NCI-H2196 (cell line): ENCODE data around the gene ARRDC5.
"Not testable (repeated sequence)": the region's sequence is repeated elsewhere in the genome, so short reads cannot be mapped to it uniquely, and the experiment has no call there.

Experiments used
- DNase-seq: peaks from one replicate; lab custom pipeline; 2025; ENCODE audit not compliant: unreplicated experiment; lab: John Stamatoyannopoulos, UW

The ARRDC5 gene

DNA sequence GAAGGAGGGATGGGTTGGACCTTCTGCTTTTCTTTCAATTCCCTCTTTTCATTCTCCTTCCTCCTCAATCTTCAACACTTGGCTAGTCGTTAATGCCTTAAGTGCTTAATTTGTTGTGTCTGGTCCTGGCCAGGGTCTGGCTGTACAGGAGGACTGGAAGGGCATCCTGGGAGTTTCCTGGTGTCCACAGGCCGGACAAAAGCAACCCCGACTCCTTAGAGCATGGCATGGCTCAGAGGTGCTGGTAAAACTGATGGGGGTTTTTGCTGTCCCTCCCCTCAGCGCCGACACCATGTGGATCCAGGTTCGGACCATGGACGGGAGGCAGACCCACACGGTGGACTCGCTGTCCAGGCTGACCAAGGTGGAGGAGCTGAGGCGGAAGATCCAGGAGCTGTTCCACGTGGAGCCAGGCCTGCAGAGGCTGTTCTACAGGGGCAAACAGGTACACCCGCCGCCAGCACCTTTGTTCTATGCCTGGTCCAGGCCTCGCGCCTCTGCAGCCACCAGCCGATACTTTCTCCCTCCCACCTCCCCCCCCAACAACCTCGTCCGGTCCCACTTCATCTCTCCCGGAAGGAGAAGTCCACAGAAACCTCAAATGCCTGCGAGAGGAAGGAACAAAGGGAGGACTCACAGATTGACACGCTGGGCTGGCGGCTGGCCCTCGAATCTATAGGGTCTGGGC lies 8.0 kb upstream of the ARRDC5 start:
- no peak for DNase-seq

DNA sequence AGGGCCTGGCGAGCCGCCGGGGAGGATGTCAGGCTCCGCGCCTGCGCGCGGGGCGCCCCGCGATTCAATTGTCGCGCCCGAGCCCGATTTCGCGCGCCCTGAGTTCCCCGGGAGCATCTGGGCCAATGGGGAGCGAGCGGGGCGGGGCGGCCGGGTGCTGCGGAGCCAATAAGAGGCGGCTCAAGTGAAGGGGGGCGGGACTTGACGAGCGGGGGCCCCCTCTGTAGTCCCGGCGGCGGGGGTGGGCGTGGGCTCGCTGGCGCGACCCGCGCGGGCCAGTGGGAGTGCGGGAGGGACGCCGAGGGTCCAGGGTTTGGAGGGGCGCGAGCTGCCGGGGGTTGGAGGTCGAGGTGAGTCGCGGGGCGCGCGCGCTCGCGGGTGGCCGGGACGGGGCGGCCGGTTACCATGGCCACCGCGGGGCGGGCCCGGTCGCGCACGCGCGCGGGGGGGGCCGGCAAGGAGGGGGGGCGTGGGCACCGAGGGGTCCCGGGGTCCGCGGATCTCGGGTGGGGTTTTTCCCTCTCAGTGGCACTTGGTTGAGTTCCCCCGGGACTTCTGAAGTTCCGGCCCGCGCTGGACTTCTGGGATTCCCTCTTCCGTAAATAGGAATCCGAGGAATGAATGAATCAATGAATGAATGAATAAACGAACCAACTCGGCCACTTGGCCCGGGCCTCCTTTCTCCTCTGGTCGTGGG lies 7.3 kb upstream of the ARRDC5 start:
- peak; percentile 95 for DNase-seq

DNA sequence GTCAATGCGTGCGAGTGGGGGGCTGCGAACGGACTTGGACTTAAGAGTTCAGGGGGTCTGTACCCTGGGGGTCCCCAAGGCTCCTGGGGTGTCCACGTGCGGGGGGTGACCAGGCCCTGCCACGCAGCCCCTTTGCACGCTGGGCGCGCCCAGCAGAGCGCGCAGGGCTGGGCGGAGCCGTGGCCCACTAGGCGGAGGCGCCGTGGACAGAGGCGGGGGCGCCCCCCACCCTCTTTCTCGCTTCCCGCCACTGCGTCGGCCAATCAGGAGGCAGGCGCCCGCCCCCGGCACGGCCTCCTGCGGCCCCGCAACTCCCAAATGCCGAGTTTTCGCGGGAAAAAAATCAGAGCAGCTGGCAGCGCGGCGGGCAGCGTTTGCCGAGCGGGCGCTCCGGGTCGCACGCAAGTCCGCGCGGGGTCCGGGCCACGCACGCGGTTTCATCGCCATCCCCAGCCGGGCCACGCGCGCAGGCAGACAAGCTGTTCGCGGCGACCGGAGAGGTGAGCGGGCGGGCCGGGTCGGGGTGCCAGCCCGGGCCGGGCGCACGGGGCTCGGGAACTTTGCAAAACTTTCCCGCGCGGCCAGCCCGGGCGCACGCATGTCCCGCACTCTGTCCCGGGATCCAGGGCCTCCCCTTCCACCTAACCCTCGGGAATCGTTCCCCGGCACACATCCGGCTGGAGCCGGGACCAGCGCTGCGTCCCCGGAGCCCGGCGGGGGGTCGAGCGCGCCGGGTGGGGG lies 6.6 kb upstream of the ARRDC5 start, which contains the start of gene UHRF1:
Gene UHRF1 (plus strand): TSS at position 346 of the 741 bp plus-strand sequence. CDS start 1,385 bp downstream, outside the sequence.
- DNase-seq = peak; percentile 84

DNA sequence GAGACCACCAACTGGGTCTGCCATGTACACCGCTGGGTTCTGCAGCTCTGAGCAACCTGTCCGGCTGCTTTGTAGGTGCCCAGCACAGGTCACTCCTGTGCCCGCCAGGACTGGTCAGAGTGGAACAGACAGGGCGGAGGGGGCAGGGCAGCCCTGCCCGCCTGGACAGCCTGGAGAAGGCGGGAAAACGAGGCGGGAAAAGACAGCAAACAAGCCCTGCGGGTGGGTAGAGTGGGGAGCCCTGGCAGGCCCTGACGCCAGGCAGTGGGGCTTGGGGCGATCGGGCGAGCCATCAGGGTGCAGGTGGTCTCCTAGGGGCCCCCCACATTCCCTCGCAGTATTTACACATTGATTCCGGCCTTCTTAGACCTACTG lies 6.1 kb upstream of the ARRDC5 start:
- no peak for DNase-seq

DNA sequence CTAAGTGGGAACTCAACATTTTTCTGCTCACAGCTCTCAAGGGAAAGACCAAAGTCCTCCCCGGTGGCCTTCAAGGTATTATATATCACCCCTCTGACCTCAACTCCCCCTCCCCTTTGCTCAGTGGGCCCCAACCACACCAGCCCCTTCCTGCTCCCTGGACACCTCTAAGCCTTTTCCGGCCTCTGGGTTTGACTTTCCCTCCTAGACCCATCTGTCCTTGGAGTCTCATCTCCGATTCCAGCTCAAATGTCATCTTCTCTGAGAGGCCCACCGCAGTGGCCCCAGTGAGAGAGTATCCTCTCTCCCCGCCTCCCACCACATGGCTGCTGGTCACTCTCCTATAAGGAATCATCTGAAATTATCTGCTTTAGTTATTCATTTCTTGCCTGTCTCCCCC lies 5.7 kb upstream of the ARRDC5 start:
- DNase-seq = no peak

DNA sequence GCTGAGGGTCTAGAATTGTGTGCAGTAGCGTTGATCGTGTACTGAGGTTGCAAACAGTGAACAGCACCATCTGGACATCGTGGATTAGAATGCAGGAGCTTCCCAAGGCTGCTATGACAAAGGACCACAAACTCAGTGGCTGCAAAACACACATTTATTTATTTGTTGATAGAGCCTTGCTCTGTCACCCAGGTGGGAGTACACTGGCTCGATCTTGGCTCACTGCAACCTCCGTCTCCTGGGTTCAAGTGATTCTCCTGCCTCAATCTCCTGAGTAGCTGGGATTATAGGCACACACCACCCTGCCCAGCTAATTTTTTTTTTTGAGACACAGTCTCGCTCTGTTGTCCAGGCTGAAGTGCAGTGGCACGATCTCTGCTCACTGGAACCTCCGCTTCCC lies 4.3 kb upstream of the ARRDC5 start:
- no peak for DNase-seq

DNA sequence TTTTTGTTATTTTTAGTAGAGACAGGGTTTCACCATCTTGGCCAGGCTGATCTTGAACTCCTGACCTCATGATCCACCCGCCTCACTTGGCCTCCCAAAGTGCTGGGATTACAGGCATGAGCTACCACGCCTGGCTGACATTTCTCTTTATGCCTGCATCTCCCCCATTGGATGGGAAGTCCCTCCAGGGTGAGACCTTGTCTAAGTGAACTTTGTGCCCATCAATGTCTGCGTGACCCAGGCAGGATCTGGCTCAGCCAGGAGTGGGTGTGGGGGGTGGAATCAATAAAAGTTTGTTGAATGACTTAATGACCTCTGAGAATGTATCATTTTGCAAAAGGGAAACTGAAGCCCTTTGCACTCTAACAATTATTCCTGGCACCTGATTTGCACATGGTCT lies 1.8 kb upstream of the ARRDC5 start:
- DNase-seq = no peak

DNA sequence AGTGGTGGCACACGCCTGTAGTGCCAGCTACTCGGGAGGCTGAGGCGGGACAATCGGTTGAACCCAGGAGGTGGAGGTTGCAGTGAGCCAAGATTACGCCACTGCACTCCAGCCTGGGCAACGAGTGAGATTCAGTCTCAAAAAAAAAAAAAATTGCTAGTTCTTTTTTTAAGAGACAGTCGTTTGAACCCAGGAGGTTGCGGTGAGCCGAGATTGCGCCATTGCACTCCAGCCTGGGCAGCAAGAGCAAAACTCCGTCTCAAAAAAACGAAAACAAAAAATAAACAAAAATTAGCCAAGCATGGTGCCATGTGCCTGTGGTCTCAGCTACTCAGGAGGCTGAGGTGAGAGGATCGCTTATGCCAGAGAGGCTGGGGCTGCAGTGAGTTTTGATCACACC lies 1.8 kb downstream of the ARRDC5 start:
- DNase-seq = not testable (repeated sequence)

DNA sequence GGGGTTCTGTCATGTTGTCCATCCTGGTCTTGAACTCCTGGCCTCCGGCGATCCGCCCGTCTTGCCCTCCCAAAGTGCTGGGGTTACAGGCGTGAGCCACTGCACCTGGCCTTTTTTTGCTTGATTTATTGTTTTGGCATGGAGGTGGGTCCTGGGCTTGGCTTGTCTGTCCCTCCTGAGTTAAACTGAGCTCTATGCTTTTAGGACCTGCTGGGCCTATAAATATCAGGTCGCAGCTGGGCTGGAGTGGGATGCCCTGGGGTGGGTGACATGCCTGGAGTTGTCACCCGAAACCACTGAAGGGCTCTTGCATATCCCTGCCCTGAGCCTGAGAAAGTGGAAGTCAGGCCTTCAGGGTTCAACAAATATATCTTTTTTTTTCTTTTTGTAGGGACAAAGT lies 5.5 kb downstream of the ARRDC5 start:
- DNase-seq = no peak

DNA sequence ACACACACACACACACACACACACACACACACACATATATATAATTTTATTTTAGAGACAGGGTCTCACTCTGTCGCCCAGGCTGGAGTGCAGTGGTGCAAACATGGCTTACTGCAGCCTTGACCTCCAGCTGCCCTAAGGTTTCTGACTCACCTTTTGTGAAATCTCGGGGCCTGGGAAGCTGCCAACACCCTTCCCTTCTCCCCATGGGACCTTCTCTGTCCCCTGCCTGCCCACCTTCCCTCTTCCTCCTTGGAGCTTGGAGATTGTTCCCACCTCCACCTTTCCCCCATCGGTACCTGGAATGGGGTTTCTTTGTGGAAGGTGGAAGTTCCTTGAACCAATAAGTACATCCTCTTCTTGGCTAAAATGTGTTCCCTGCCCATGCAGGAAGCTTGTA lies 6.3 kb downstream of the ARRDC5 start:
- no peak for DNase-seq

DNA sequence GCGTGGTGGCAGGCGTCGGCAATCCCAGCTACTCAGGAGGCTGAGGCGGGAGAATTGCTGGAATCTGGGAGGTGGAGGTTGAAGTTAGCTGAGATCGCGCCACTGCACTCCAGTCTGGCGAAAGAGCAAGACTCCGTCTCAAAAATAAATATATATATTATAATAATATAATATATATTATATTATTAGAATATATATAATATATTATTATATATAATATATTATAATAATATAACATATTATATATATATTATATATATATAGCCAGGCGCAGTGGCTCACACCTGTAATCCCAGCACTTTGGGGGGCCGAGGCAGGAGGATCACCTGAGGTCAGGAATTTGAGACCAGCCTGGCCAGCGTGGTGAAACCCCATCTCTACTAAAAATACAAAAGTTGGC lies 9.7 kb downstream of the ARRDC5 start:
- DNase-seq = not testable (repeated sequence)

DNA sequence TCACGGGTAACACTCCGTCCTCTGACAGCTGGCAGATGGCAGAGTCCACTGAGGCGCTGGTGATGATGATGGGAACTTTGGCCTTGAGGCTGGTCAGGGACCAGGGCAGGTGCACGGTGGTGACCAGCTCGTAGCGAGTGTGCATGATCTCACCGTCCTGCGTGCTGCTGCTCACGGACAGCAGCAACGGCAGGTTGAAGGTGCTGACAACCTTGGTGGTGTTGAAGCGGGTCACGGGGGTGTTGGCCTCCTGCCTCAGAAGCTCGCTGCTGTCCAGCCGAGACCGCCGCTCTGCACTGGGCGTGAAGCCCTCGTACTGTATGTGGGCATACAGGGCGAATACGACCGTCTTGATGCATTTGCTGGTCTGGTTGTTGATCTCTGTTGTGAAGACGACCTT lies 11.6 kb downstream of the ARRDC5 start:
- DNase-seq = no peak

DNA sequence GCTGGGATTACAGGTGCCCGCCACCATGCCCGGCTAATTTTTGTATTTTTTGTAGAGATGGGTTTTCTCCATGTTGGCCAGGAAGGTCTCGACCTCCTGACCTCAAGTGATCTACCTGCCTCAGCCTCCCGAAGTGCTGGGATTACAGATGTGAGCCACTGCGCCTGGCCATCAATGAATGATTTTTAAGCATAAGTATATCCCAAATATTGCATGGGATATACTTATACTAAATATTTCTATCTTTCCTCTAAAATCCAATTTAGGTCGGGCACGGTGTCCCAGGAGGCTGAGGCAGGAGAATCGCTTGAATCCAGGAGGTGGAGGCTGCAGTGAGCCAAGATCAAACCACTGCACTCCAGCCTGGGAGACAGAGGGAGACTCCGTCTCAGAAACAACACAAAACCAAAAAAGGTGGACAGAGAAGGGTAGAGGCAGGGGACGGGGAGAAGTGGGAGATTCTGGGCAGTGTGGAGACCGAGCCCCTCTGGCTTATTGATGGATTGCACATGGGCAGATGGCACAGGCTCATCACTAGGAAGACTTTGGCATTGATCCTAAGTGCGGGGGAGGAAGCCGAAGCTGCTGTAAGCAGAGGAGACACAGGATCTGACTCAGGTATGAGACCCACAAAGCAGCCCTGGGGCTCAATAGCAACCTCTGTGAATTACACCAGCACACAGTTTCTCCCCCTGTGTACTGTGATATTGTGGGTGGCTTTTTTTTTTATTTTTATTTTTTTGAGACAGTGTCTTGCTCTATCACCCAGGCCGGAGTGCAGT lies 13.5 kb downstream of the ARRDC5 start:
- no peak for DNase-seq

DNA sequence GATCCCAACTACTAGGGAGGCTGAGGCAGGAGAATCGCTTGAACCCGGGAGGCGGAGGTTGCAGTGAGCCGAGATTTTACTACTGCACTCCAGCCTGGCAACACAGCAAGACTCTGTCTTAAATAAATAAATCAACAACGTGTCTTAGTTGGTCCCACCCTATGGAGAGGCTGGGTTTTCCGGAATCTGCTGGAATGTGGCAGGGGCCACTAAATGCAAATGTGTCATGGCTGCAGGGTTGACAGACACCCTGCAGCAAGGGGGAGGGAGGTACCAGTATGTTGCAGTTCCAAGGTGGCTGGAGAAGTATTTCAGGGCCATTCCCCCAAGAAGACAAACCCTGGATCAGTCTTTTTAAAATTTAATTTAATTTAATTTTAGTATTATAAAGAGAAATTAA lies 14.9 kb downstream of the ARRDC5 start:
- DNase-seq = not testable (repeated sequence)

DNA sequence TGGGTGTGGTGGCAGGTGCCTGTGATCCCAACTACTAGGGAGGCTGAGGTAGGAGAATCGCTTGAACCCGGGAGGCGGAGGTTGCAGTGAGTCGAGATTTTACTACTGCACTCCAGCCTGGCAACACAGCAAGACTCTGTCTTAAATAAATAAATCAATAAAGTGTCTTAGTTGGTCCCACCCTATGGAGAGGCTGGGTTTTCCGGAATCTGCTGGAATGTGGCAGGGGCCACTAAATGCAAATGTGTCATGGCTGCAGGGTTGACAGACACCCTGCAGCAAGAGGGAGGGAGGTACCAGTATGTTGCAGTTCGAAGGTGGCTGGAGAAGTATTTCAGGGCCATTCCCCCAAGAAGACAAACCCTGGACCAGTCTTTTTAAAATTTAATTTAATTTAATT lies 17.7 kb downstream of the ARRDC5 start:
- not testable (repeated sequence) for DNase-seq

DNA sequence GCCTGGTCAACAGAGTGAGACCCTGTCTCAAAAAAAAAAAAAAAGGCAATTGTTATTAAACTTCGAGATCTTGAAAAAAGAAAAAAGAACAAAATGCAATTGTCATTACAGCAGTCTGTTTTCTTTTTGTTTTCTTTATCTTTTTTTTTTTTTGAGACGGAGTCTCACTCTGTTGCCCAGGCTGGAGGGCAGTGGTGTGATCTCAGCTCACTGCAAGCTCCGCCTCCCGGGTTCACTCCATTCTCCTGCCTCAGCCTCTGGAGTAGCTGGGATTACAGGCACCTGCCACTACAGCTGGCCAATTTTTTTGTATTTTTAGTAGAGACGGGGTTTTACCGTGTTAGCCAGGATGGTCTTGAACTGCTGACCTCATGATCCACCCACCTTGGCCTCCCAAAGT lies 19.8 kb downstream of the ARRDC5 start:
- DNase-seq = not testable (repeated sequence)

DNA sequence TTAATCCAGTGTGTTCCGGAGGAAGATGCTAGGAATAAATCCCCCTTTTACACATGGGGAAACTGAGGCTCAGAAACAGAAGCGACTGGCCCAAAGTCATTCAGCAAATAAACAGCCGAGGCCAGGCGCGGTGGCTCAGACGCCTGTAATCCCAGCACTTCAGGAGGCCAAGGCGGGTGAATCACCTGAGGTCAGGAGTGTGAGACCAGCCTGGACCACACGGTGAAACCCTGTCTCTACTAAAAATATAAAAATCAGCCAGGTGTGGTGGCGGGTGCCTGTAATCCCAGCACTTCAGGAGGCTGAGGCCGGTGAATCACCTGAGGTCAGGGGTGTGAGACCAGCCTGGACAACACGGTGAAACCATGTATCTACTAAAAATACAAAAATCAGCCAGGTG lies 23.7 kb downstream of the ARRDC5 start:
- DNase-seq = no peak

DNA sequence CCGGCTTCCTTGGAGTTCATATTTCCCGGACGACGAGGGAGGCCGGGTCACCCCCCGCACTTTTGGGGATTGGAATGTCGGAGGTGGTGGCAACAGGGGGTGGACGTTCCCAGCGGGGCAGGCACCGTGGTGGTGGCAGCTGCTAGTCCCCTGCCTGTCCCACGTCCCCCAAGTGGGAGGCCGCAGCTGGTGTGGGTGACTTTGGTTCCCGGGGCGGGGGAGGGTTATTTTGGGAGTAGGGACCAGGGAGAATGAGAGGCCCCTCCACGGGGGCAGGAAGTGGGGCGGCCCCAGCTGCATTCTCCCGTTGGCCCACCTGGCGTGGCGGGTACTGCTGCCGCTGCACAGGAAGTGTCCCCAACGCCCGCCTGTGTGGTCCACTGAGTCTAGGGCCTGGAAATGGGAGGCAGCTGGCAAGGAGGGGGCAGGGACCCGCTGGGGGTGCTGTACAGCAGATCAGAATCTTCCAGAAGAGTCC lies 24.2 kb downstream of the ARRDC5 start:
- no peak for DNase-seq

DNA sequence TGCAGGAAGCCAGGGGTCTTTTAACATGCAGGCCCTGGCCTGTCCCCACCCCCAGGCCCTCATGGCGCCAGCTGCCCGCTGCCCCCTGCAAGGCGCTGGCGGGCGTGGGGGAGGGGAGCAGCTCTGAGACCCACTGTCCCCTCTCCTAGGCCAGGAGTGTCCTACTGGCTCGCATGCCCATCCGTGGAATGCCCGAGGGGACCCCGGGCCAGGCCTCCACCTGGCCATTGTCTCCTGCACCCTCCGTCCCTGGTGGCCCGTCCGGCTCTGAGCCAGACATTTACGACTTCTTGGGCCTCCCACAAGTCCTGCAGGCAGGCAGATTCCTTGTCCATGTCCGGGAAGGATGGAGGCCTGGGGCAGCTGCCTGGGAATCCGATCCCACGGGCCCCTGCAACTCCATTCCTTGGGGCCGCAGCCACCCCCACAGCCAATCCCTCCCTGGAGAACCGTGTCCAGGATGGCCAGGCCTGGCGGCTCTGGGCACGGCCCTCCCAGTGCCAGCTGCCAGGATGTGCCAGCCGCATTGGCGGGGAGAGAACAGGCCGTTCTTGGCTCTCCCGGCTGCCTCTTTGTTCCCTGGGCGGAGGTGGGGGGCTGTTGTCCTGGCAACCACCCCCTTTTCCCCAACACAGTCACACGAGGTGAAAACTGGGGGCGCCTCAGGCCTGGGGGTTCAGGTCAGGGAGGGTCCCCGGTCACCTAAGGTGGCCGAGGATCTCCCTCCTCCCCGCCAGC lies 24.8 kb downstream of the ARRDC5 start:
- no peak for DNase-seq

DNA sequence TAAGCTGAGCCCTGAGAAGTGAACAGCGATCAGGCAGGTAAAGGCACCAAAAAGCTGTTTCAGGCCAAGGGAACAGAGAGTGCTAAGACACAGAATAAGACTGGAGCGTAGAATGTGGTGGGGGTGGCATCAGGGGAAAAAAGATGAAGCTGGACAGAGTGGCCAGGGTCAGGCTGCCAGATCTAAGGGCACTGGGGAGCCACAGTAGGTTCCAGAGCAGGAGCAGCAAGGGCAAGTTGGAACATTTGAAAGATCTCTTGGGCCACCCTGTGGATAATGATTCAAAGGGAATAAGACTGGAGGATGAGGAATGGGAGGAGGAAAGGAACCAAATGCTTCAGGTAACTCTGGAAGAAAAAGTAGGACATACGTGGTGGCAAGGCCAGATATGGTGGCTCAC lies 28.8 kb downstream of the ARRDC5 start:
- DNase-seq = no peak
